SKM-1 treated with dmso at 0.1 percent for 144 hours (cell line): ENCODE measurements around the gene SULT1C4.

Source experiments
- DNase-seq: peaks from one replicate; lab custom pipeline; 2025; ENCODE audit not compliant: unreplicated experiment; lab: John Stamatoyannopoulos, UW

The SULT1C4 gene

GRCh38 chr2:108369153-108369552, 8.6 kb upstream of the SULT1C4 start:
- DNase-seq: no peak

- no peak for DNase-seq
Measured at GRCh38 chr2:108370080-108370479, 7.7 kb upstream of the SULT1C4 start.

- no peak for DNase-seq
Measured at GRCh38 chr2:108376774-108377173, 980 bp upstream of the SULT1C4 start.

- no peak for DNase-seq
Measured at GRCh38 chr2:108377401-108377800, 353 bp upstream of the SULT1C4 start.

GRCh38 chr2:108378851-108379250, 1.1 kb downstream of the SULT1C4 start:
- DNase-seq: no peak

- no peak for DNase-seq
Measured at GRCh38 chr2:108382196-108382595, 4.4 kb downstream of the SULT1C4 start.

GRCh38 chr2:108383146-108383830, 5.5 kb downstream of the SULT1C4 start:
- DNase-seq: no peak

- no peak for DNase-seq
Measured at GRCh38 chr2:108384662-108385393, 7.1 kb downstream of the SULT1C4 start.

GRCh38 chr2:108385411-108386071, 7.8 kb downstream of the SULT1C4 start:
- no peak for DNase-seq

- no peak for DNase-seq
Measured at GRCh38 chr2:108388045-108388444, 10.3 kb downstream of the SULT1C4 start.

- no peak for DNase-seq
Measured at GRCh38 chr2:108390340-108390739, 12.6 kb downstream of the SULT1C4 start.

- DNase-seq: no peak
Measured at GRCh38 chr2:108392029-108392428, 14.3 kb downstream of the SULT1C4 start.

- DNase-seq: no peak
Measured at GRCh38 chr2:108393197-108393596, 15.4 kb downstream of the SULT1C4 start.

- no peak for DNase-seq
Measured at GRCh38 chr2:108395155-108395554, 17.4 kb downstream of the SULT1C4 start.

- DNase-seq: no peak
Measured at GRCh38 chr2:108396845-108397244, 19.1 kb downstream of the SULT1C4 start.

GRCh38 chr2:108399479-108399878, 21.7 kb downstream of the SULT1C4 start:
- no peak for DNase-seq

GRCh38 chr2:108401800-108402199, 24.0 kb downstream of the SULT1C4 start:
- DNase-seq: no peak

- DNase-seq: no peak
Measured at GRCh38 chr2:108403494-108403893, 25.7 kb downstream of the SULT1C4 start.

- DNase-seq: no peak
Measured at GRCh38 chr2:108404784-108405397, 27.1 kb downstream of the SULT1C4 start.

GRCh38 chr2:108407864-108408729, 30.3 kb downstream of the SULT1C4 start:
- DNase-seq: no peak

GRCh38 chr2:108409768-108410167, 32.0 kb downstream of the SULT1C4 start:
- DNase-seq: no peak
